Smooth muscle cell (in vitro differentiated cells): Measurements from ENCODE around the gene AURKA. TPM values are rescaled to one million over a fixed set of nuclear protein-coding genes. Genes with fewer than 3 reads are reported as not detected.

ENCODE experiments used
- DNase-seq: peaks from one replicate; lab custom pipeline; 2025; ENCODE audit not compliant: unreplicated experiment; lab: John Stamatoyannopoulos, UW
- H2AFZ ChIP-seq: fragments of 200-600 bp; sonication (generic); 2 replicates; pipeline ENCODE4 v1.6.0; 2016; ENCODE audit warnings: antibody characterized with exemption, low read depth, mild to moderate bottlenecking
- H3F3A ChIP-seq: fragments of 200-600 bp; sonication (generic); 2 replicates; pipeline ENCODE4 v1.6.0; 2017; ENCODE audit warnings: antibody characterized with exemption, low read depth
- H3K27ac ChIP-seq: fragments of 200-600 bp; sonication (generic); 2 replicates; pipeline ENCODE4 v1.5.1; 2016; ENCODE audit warnings: low read depth, mild to moderate bottlenecking
- H3K27me3 ChIP-seq: fragments of 200-600 bp; sonication (generic); 2 replicates; pipeline ENCODE4 v1.6.1; 2016; ENCODE audit warnings: low read depth, mild to moderate bottlenecking
- H3K36me3 ChIP-seq: fragments of 200-600 bp; sonication (generic); 2 replicates; pipeline ENCODE4 v1.5.1; 2016; ENCODE audit warnings: low read depth
- H3K4me1 ChIP-seq: fragments of 200-600 bp; sonication (generic); 2 replicates; pipeline ENCODE4 v1.5.1; 2016; ENCODE audit warnings: low read depth
- H3K4me2 ChIP-seq: fragments of 200-600 bp; sonication (generic); 2 replicates; pipeline ENCODE4 v1.6.0; 2016; ENCODE audit warnings: mild to moderate bottlenecking
- H3K4me3 ChIP-seq: fragments of 200-600 bp; sonication (generic); 2 replicates; pipeline ENCODE4 v1.5.1; 2016; ENCODE audit warnings: mild to moderate bottlenecking
- H3K79me2 ChIP-seq: fragments of 200-600 bp; sonication (generic); 2 replicates; pipeline ENCODE4 v1.6.0; 2016; ENCODE audit warnings: low read depth, mild to moderate bottlenecking
- H3K9ac ChIP-seq: fragments of 200-600 bp; sonication (generic); 2 replicates; pipeline ENCODE4 v1.6.0; 2016; ENCODE audit warnings: low read depth
- H3K9me3 ChIP-seq: fragments of 200-600 bp; sonication (generic); replicated peaks from 2 replicates; pipeline ENCODE4 v1.5.1; 2016; ENCODE audit warnings: low read depth
- H4K20me1 ChIP-seq: fragments of 200-600 bp; sonication (generic); 2 replicates; pipeline ENCODE4 v1.6.0; 2016; ENCODE audit warnings: low read depth
- WGBS: methylation state at CpG from one replicate; pipeline ENCODE4 v1.1.7; 2016; ENCODE audit warnings: low lambda C conversion rate; 5-methylcytosine and 5-hydroxymethylcytosine counted together
- polyA plus RNA-seq: library from polyadenylated mRNA; unstranded; fragments of >200 nt; fragmentation: Nextera tagmentation; extraction: Ambion mirVana; gene quantifications from 2 replicates; pipeline ENCODE4 v1.2.1, GENCODE V29; 2016
- total RNA-seq: library from RNA; depleted of rRNA; stranded (reverse); fragments of >200 nt; gene quantifications from 2 replicates; pipeline ENCODE4 v1.2.3, GENCODE V29; 2014
- TF ChIP-seq, protein P1 (sequence below): fragments of 200-600 bp; sonication (generic); IDR thresholded peaks from 2 replicates; pipeline ENCODE4 v1.5.1; 2017; ENCODE audit warnings: borderline replicate concordance, mild to moderate bottlenecking, antibody characterized with exemption; ENCODE audit not compliant: insufficient read depth, poor library complexity, severe bottlenecking

Gene AURKA
- total and polyA plus RNA-seq, 2 experiments from 2014 or later, result 12.7 to 13.9 TPM

DNA sequence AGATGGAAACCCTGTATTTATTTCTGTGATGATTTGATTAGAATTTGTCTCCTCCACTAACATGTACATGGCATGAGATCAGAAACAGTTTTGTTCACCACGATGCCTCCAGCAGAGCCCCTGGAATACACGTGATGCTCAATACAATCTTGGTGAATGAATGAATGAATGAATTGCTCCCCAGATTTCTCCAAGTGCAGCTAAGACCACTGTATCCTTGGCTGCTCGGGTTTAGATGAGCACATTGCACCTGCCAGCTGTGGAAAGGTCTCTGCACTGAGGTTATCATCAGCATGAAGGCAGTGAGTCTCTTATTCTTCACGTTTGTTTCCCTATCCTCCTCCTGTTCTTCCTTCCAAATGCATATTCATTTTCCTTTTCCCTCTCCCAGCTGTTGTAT lies 37.9 kb upstream of the AURKA start:
- H3K4me3 ChIP-seq, result no peak overlapping the region
- H2AFZ ChIP-seq, result no peak overlapping the region
- no peak for DNase-seq

DNA sequence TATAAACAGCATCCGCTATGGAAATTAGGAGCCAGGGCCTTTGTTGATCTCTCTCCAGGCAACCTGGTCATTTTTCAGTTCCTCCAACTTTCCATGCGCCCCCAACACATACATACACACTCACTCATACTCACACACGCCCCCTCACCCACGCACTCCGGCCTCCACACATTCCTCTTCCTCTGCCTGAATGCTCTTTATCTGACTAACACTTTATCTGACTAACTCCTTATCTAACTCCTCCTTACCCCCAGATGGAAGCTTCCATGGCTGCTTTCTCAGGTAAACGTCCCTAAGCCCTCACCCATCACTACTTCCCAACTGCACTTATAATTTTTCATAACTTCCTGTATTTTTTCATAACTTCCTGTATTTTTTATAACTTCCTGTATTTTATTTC lies 37.5 kb upstream of the AURKA start:
- 47% methylated on average over 6 of the region's 6 CpGs for WGBS
- no peak for DNase-seq

More for the DNA sequence above, 37.9 kb upstream of the AURKA start:
- 74% methylated on average over 4 of the region's 4 CpGs for WGBS
- H3K27me3 ChIP-seq, result no peaks in the 10 kb centered on the region
- no peak overlapping the region for H3K27ac ChIP-seq
- H3K4me2 ChIP-seq, result no peak overlapping the region
- H3K79me2 ChIP-seq, result no peaks in the 10 kb centered on the region
- no peaks in the 10 kb centered on the region for H4K20me1 ChIP-seq
- no peak overlapping the region for H3K9ac ChIP-seq
- H3K9me3 ChIP-seq, result no peaks in the 10 kb centered on the region
- H3K36me3 ChIP-seq, result no peaks in the 10 kb centered on the region
- H3F3A ChIP-seq, result no peaks in the 10 kb centered on the region
- H3K4me1 ChIP-seq, result no peaks in the 10 kb centered on the region
- TF ChIP-seq, protein P1, sequence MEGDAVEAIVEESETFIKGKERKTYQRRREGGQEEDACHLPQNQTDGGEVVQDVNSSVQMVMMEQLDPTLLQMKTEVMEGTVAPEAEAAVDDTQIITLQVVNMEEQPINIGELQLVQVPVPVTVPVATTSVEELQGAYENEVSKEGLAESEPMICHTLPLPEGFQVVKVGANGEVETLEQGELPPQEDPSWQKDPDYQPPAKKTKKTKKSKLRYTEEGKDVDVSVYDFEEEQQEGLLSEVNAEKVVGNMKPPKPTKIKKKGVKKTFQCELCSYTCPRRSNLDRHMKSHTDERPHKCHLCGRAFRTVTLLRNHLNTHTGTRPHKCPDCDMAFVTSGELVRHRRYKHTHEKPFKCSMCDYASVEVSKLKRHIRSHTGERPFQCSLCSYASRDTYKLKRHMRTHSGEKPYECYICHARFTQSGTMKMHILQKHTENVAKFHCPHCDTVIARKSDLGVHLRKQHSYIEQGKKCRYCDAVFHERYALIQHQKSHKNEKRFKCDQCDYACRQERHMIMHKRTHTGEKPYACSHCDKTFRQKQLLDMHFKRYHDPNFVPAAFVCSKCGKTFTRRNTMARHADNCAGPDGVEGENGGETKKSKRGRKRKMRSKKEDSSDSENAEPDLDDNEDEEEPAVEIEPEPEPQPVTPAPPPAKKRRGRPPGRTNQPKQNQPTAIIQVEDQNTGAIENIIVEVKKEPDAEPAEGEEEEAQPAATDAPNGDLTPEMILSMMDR, result no peak

DNA sequence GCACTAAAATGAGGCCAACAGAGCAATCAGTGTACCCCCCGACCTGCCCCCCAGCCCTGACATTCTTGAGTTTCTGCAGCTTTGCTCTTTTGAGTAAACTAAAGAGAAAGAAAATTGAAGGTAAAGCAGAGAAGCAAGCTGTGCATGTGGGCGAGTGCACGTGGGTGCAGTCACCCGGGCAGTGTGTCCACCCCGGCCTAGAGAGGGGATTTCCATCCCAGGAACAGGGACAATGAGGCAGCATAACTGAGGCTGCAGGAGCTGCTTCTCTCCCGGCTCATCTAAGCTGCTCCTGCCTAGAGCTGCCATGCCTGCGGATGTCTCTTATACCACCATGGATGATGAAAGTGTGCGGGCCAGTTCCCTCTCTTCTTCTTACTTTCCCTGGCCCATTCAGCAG lies 36.9 kb upstream of the AURKA start:
- H2AFZ ChIP-seq, result no peak overlapping the region
- no peaks in the 10 kb centered on the region for H3F3A ChIP-seq
- no peaks in the 10 kb centered on the region for H3K36me3 ChIP-seq
- H3K4me1 ChIP-seq, result no peaks in the 10 kb centered on the region
- H3K9me3 ChIP-seq, result no peaks in the 10 kb centered on the region
- no peak overlapping the region for H3K4me3 ChIP-seq
- H3K9ac ChIP-seq, result no peak overlapping the region
- peak overlapping the region; percentile 36 for H3K4me2 ChIP-seq
- no peaks in the 10 kb centered on the region for H3K79me2 ChIP-seq
- TF ChIP-seq, protein P1, result no peak
- no peaks in the 10 kb centered on the region for H3K27me3 ChIP-seq
- DNase-seq, result no peak
- 84% methylated on average over 8 of the region's 8 CpGs for WGBS
- no peak overlapping the region for H3K27ac ChIP-seq
- no peaks in the 10 kb centered on the region for H4K20me1 ChIP-seq

More for the DNA sequence above, 37.5 kb upstream of the AURKA start:
- Histone ChIP-seq H3K9me3 (no peaks in the 10 kb centered on the region), H3F3A (no peaks in the 10 kb centered on the region), H3K27ac (no peak overlapping the region), H4K20me1 (no peaks in the 10 kb centered on the region), H3K4me2 (peak overlapping the region; percentile 36), H3K9ac (no peak overlapping the region), H3K36me3 (no peaks in the 10 kb centered on the region), H3K4me1 (no peaks in the 10 kb centered on the region), H2AFZ (no peak overlapping the region), H3K4me3 (no peak overlapping the region), H3K27me3 (no peaks in the 10 kb centered on the region), H3K79me2 (no peaks in the 10 kb centered on the region)
- TF ChIP-seq, protein P1, result no peak

DNA sequence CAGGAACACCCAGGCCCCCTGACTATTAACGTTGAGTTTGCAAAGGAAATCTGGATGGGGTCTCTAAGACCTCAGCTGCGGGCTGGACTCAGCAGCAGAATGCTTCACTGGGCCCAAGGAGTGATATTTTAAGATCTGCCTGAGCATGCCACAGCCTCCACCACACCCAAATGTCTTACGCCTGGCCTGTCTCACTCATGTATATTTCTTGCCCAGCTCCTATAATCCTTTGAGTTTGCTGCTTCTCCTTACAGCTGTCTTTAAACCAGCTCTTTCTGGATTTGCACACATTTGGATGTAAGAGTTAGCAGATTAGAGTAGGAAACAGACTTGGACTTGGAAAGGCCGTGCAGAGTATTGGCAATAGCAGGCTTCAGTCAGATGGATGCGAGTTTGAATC lies 36.4 kb upstream of the AURKA start:
- 76% methylated on average over 5 of the region's 5 CpGs for WGBS
- TF ChIP-seq, protein P1, result no peak
- no peaks in the 10 kb centered on the region for H3K4me1 ChIP-seq
- no peaks in the 10 kb centered on the region for H3K79me2 ChIP-seq
- H4K20me1 ChIP-seq, result no peaks in the 10 kb centered on the region
- no peak overlapping the region for H2AFZ ChIP-seq
- no peak overlapping the region for H3K27ac ChIP-seq
- no peak overlapping the region for H3K4me3 ChIP-seq
- no peaks in the 10 kb centered on the region for H3F3A ChIP-seq
- H3K9ac ChIP-seq, result no peak overlapping the region
- no peaks in the 10 kb centered on the region for H3K27me3 ChIP-seq
- no peak overlapping the region for H3K4me2 ChIP-seq
- H3K9me3 ChIP-seq, result no peaks in the 10 kb centered on the region
- H3K36me3 ChIP-seq, result no peaks in the 10 kb centered on the region
- no peak for DNase-seq
